Measurements from ENCODE around the gene NEBL. TPM values are rescaled to one million over a fixed set of nuclear protein-coding genes. Genes with fewer than 3 reads are reported as not detected.

The NEBL gene
- total and polyA plus RNA-seq, 2 of the 4 experiments (the other 2 are of a cell fraction), result under 0.01 TPM

GRCh38 chr10:20795391-20795790 lies 101.7 kb downstream of the NEBL start:
- no peak overlapping the region for H2AK5ac ChIP-seq (ENCODE audit: low read depth, low read length)
- ATAC-seq (ENCODE audit: low read depth) (no peak), DNase-seq (no peak)
- POLR2A ChIA-PET (ENCODE audit: unreplicated experiment), result no interaction called here
- no peak overlapping the region for H4K8ac ChIP-seq (ENCODE audit: low read depth in 2 of 2, low read length in 2 of 2)
- H3K9me1 ChIP-seq (ENCODE audit: insufficient read depth, low read length), result no peaks in the 10 kb centered on the region
- H3K18ac ChIP-seq (ENCODE audit: low read depth, low read length), result no peak overlapping the region
- CTCF ChIA-PET, result no interaction called here
- H3K4ac ChIP-seq (ENCODE audit: low read depth, low read length), result no peak overlapping the region
- no peaks in the 10 kb centered on the region for H3K4me1 ChIP-seq (ENCODE audit: control insufficient read depth, insufficient read depth, low read length)
- in situ Hi-C loops (cut with MboI; ENCODE audit: low sequenced_read_pairs), result no loop called here
- H2AK9ac ChIP-seq (replicated peaks; ENCODE audit: low read depth, low read length, poor library complexity), result no peak overlapping the region
- no peak overlapping the region for H3K4me3 ChIP-seq (ENCODE audit: insufficient read depth, low read depth, low read length)
- no peak overlapping the region for H3K4me2 ChIP-seq (ENCODE audit: low read depth, low read length)
- no peak overlapping the region for H2BK120ac ChIP-seq (ENCODE audit: low read depth, low read length)
- no peak overlapping the region for H2BK5ac ChIP-seq (ENCODE audit: low read depth, low read length, poor library complexity, severe bottlenecking)
- H3K23ac ChIP-seq (ENCODE audit: low read depth, low read length), result no peak overlapping the region
- TF ChIP-seq MXI1 (IDR thresholded peaks at IDR 0.05; ENCODE audit: borderline replicate concordance, low read depth, low read length) (no peak), MAFK (IDR thresholded peaks at IDR 0.05; ENCODE audit: low read depth, low read length) (no peak), CTCF (conservative IDR thresholded peaks at IDR 0.05; ENCODE audit: low read depth, low read length) (no peak), CEBPB (IDR thresholded peaks at IDR 0.05; ENCODE audit: low read depth, low read length) (no peak), MAZ (IDR thresholded peaks at IDR 0.05; ENCODE audit: borderline replicate concordance, low read depth, low read length) (no peak), SMC3 (IDR thresholded peaks at IDR 0.05; ENCODE audit: low read depth, low read length) (no peak), POLR2A (IDR thresholded peaks at IDR 0.05; ENCODE audit: low read depth, low read length) (no peak), RFX5 (IDR thresholded peaks at IDR 0.05; ENCODE audit: low read depth, low read length) (no peak), BHLHE40 (IDR thresholded peaks at IDR 0.05; ENCODE audit: low read depth, low read length) (no peak)
- intact Hi-C loops (cut with micrococcal nuclease), result no loop called here
- dilution Hi-C loops (cut with HindIII; ENCODE audit: low sequenced_read_pairs, unreplicated experiment), result no loop called here
- no TSS peak for BruUV-seq (replicated peaks)
- no peaks in the 10 kb centered on the region for H4K20me1 ChIP-seq (ENCODE audit: insufficient read depth, low read length)
- no peak overlapping the region for H4K5ac ChIP-seq (ENCODE audit: low read depth, low read length)
- H3K56ac ChIP-seq (ENCODE audit: extremely low read depth, insufficient read depth, low read length), result no peak overlapping the region
- H3K36me3 ChIP-seq (ENCODE audit: control insufficient read depth, insufficient read depth, low read length), result no peaks in the 10 kb centered on the region
- H2BK20ac ChIP-seq (ENCODE audit: low read depth, low read length), result no peak overlapping the region
- H2BK15ac ChIP-seq (ENCODE audit: low read depth, low read length), result no peak overlapping the region
- H3K27me3 ChIP-seq (ENCODE audit: control insufficient read depth, insufficient read depth, low read length), result no peaks in the 10 kb centered on the region
- no peaks in the 10 kb centered on the region for H3K79me1 ChIP-seq (ENCODE audit: low read depth in 1 of 2, low read length in 2 of 2)
- H3K9me3 ChIP-seq (ENCODE audit: control insufficient read depth, insufficient read depth, low read length), result peaks cover 5% of the 10 kb centered on the region
- H3K27ac ChIP-seq (ENCODE audit: insufficient read depth, low read length), result no peak overlapping the region
- H2AFZ ChIP-seq (replicated peaks; ENCODE audit: low read length, poor library complexity), result no peak overlapping the region
- no peak overlapping the region for H3K9ac ChIP-seq (ENCODE audit: low read depth, low read length)
- H3K14ac ChIP-seq (replicated peaks; ENCODE audit: low read depth, low read length), result no peak overlapping the region
- no peak overlapping the region for H4K91ac ChIP-seq (ENCODE audit: insufficient read depth, low read depth, low read length)
- WGBS, 2 experiments (ENCODE audit: extremely low coverage in 2 of 2, insufficient read length in 1 of 2), result no CpG with 5 or more reads among the region's 4 CpGs

Measured in IMR-90 (cell line).